ENCODE measurements around the gene LRRK2.

- no peak for TF ChIP-seq ZNF596 (tag by site-specific recombination; IDR thresholded peaks at IDR 0.05)
- TF ChIP-seq CTCF (tag by site-specific recombination; IDR thresholded peaks at IDR 0.05) = no peak
- no peak for TF ChIP-seq ZNF530 (tag by site-specific recombination; IDR thresholded peaks at IDR 0.05; ENCODE audit: low read depth)
- TF ChIP-seq ZNF580 (tag by site-specific recombination; IDR thresholded peaks at IDR 0.05) = no peak
- TF ChIP-seq KLF8 (tag by site-specific recombination; IDR thresholded peaks at IDR 0.05) = no peak
- no peak for TF ChIP-seq ZNF221 (tag by site-specific recombination; IDR thresholded peaks at IDR 0.05; ENCODE audit: borderline replicate concordance)
- TF ChIP-seq ELK4 (IDR thresholded peaks at IDR 0.05; ENCODE audit: borderline replicate concordance, low read depth, low read length) = no peak
- no peak for TF ChIP-seq ZNF391 (tag by site-specific recombination; IDR thresholded peaks at IDR 0.05; ENCODE audit: borderline replicate concordance, low read depth)
- no peak for TF ChIP-seq YY1 (tag by site-specific recombination; IDR thresholded peaks at IDR 0.05)
- TF ChIP-seq ZNF544 (tag by site-specific recombination; IDR thresholded peaks at IDR 0.05) = no peak
- TF ChIP-seq ZBTB26 (tag by site-specific recombination; optimal IDR thresholded peaks at IDR 0.05) = no peak
- TF ChIP-seq PRDM1 (tag by site-specific recombination; IDR thresholded peaks at IDR 0.05) = no peak
- no peak for TF ChIP-seq ZNF501 (tag by site-specific recombination; IDR thresholded peaks at IDR 0.05)
These were observed 75.7 kb downstream of the LRRK2 start for GRCh38 chr12:40300490-40300889.
